HG03432 (cell line): ENCODE data around the gene AKR1D1.
"Not testable (repeated sequence)": the region's sequence is repeated elsewhere in the genome, so short reads cannot be mapped to it uniquely, and the experiment has no call there.

ENCODE experiments used
- ATAC-seq: cut with Tn5 transposase; IDR thresholded peaks from one replicate; pipeline ENCODE4 v1.9.1; 2021; ENCODE audit warnings: mild to moderate bottlenecking, moderate library complexity; ENCODE audit not compliant: unreplicated experiment

Gene AKR1D1

GRCh38 chr7:138072726-138073125 is 3.5 kb upstream of the AKR1D1 start:
- no peak for ATAC-seq

GRCh38 chr7:138074121-138074520 is 2.1 kb upstream of the AKR1D1 start:
- ATAC-seq: no peak

GRCh38 chr7:138074540-138074939 is 1.7 kb upstream of the AKR1D1 start:
- no peak for ATAC-seq

- ATAC-seq: no peak
Measured at GRCh38 chr7:138075350-138075749, 909 bp upstream of the AKR1D1 start.

GRCh38 chr7:138075786-138076185 is 473 bp upstream of the AKR1D1 start:
- not testable (repeated sequence) for ATAC-seq

GRCh38 chr7:138077809-138078208 is 1.6 kb downstream of the AKR1D1 start:
- no peak for ATAC-seq

GRCh38 chr7:138079137-138079536 is 2.9 kb downstream of the AKR1D1 start:
- ATAC-seq: no peak

- ATAC-seq: no peak
Measured at GRCh38 chr7:138081868-138082267, 5.6 kb downstream of the AKR1D1 start.

GRCh38 chr7:138083859-138084258 is 7.6 kb downstream of the AKR1D1 start:
- no peak for ATAC-seq

- ATAC-seq: no peak
Measured at GRCh38 chr7:138086563-138087270, 10.5 kb downstream of the AKR1D1 start.

- no peak for ATAC-seq
Measured at GRCh38 chr7:138089080-138089901, 13.0 kb downstream of the AKR1D1 start.

GRCh38 chr7:138091032-138091431 is 14.8 kb downstream of the AKR1D1 start:
- peak; percentile 81 for ATAC-seq

- ATAC-seq: not testable (repeated sequence)
Measured at GRCh38 chr7:138091840-138092239, 15.6 kb downstream of the AKR1D1 start.

- ATAC-seq: no peak
Measured at GRCh38 chr7:138092486-138093028, 16.3 kb downstream of the AKR1D1 start.

- ATAC-seq: no peak
Measured at GRCh38 chr7:138095972-138096935, 20.0 kb downstream of the AKR1D1 start.

- ATAC-seq: peak; percentile 65
Measured at GRCh38 chr7:138097064-138097741, 20.9 kb downstream of the AKR1D1 start.

- no peak for ATAC-seq
Measured at GRCh38 chr7:138099813-138100212, 23.6 kb downstream of the AKR1D1 start.

GRCh38 chr7:138105221-138105620 is 29.0 kb downstream of the AKR1D1 start:
- no peak for ATAC-seq

GRCh38 chr7:138115047-138115446 is 38.8 kb downstream of the AKR1D1 start:
- no peak for ATAC-seq

- ATAC-seq: no peak
Measured at GRCh38 chr7:138116141-138116540, 39.9 kb downstream of the AKR1D1 start.
